Subcutaneous abdominal adipose tissue (tissue), 5 donors: ENCODE results near the gene MRPL36.

ENCODE experiments used
- H3K27ac ChIP-seq: one replicate; pipeline ENCODE4 v1.7.0; 2013; ENCODE audit warnings: low read depth, mild to moderate bottlenecking, inconsistent platforms, low read length, moderate library complexity
- H3K27me3 ChIP-seq, 5 donors: one replicate each; pipeline ENCODE4 v1.7.0; 2013; ENCODE audit warnings: low read length in 5 of 5, inconsistent platforms in 1 of 5; ENCODE audit not compliant: control insufficient read depth in 5 of 5, insufficient read depth in 4 of 5
- H3K36me3 ChIP-seq, 5 donors: one replicate each; pipeline ENCODE4 v1.7.0; 2013; ENCODE audit warnings: low read length in 5 of 5; ENCODE audit not compliant: control insufficient read depth in 5 of 5, insufficient read depth in 5 of 5
- H3K4me1 ChIP-seq, 5 donors: one replicate each; pipeline ENCODE4 v1.7.0; 2013; ENCODE audit warnings: low read length in 5 of 5, mild to moderate bottlenecking in 3 of 5, moderate library complexity in 1 of 5; ENCODE audit not compliant: control insufficient read depth in 5 of 5, insufficient read depth in 5 of 5
- H3K4me3 ChIP-seq, 5 donors: one replicate each; pipeline ENCODE4 v1.7.0; 2013; ENCODE audit warnings: low read length in 5 of 5, low read depth in 1 of 5
- H3K9ac ChIP-seq, 5 donors: one replicate each; pipeline ENCODE4 v1.7.0; 2013; ENCODE audit warnings: low read length in 5 of 5, mild to moderate bottlenecking in 4 of 5, moderate library complexity in 3 of 5
- H3K9me3 ChIP-seq, 5 donors: one replicate each; pipeline ENCODE4 v1.7.0; 2013; ENCODE audit warnings: low read length in 5 of 5; ENCODE audit not compliant: control insufficient read depth in 5 of 5
- donor health status: healthy.
- donor health status: healthy.
- donor health status: healthy.
- donor health status: healthy.
- donor health status: healthy.

Gene MRPL36

DNA sequence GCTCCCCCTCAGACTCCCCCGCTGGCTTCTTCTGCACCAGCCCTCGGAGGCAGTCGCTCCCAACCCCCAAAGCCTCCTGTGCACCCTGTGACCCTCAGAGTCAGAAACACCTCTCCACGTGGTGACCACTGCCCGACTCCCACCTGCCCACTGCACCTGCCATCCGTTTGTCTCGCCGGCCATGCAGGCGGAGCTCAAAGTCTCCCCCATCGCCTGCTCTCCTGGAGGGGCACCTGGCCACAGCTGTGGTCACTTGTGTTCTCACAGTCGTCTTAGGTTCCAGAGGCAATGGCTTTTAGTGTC is 38.2 kb downstream of the MRPL36 start:
- H3K27me3 ChIP-seq: peaks cover 0 to 32% (median 25%) of the 10 kb centered on the region in 5 donors
- H3K9ac ChIP-seq: no peak overlapping the region
- H3K4me1 ChIP-seq: no peaks in the 10 kb centered on the region
- H3K9me3 ChIP-seq: peaks cover 0 to 2% (median 0%) of the 10 kb centered on the region in 5 donors
- no peak overlapping the region for H3K27ac ChIP-seq
- no peaks in the 10 kb centered on the region for H3K36me3 ChIP-seq
- H3K4me3 ChIP-seq: no peak overlapping the region

DNA sequence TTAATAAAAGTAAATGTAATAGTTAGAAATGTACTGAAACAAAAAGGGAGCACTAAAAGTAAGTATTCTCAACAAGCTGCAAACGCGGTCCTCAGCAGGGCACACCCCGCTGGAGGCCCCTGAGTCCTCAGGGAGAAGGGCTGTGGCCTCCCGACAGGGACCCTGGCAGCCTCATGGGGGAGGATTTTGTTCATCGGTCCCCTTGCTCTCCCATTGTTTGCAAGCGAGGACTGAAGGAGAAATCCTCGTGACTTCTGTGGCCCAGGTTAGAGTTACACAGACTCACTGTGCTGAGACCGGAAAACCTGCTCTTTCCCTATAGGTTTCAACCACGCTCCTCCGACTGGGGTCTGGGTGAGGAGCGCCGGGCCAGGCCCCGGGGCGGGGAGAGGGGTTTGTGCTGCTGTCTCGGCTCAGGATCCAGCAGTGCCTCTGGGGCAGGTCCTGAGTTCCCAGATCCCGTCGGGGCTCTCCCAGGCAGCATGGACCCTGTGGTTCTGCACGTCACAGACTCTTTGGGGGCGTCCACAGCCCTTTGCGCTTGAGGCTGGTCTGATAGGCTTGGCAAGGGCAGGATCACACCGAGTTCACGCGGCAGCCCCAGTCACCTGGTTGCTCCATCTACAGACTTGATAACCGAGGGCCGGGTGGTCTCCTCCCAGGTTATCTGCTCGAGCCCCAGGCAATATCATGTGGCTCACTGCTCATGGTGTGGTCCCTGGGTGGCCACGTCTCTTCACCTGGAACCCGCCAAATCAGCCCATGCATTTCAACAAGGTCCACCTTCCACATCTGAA is 38.8 kb downstream of the MRPL36 start:
- Histone ChIP-seq H3K4me1 (no peaks in the 10 kb centered on the region), H3K9me3 (peaks cover 0 to 2% (median 0%) of the 10 kb centered on the region in 5 donors), H3K36me3 (no peaks in the 10 kb centered on the region), H3K27me3 (peaks cover 0 to 30% (median 23%) of the 10 kb centered on the region in 5 donors), H3K9ac (no peak overlapping the region), H3K27ac (no peak overlapping the region), H3K4me3 (no peak overlapping the region)

DNA sequence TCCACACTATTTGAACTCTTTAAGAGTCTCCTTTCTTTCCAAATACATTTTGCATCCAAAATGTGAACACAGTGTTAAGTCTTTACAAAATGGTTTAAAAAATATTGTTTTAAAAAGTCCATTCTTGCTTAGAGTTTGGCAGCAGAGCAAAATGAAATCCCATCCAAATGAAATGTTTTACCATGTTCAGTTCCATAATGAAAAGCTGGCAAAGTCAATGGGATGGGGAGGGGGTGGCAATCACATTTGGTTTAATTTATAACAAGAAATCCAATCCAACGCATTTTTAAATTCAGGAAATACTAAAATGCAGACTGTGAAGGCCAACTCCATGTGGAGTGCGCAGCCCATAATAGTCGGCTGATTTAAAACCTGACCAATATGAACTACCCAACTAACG is 39.4 kb downstream of the MRPL36 start:
- no peak overlapping the region for H3K4me3 ChIP-seq
- H3K9ac ChIP-seq: no peak overlapping the region
- H3K9me3 ChIP-seq: peaks cover 0 to 2% (median 0%) of the 10 kb centered on the region in 5 donors
- peaks cover 0 to 25% (median 20%) of the 10 kb centered on the region in 5 donors for H3K27me3 ChIP-seq
- no peak overlapping the region for H3K27ac ChIP-seq
- no peaks in the 10 kb centered on the region for H3K36me3 ChIP-seq
- no peaks in the 10 kb centered on the region for H3K4me1 ChIP-seq

DNA sequence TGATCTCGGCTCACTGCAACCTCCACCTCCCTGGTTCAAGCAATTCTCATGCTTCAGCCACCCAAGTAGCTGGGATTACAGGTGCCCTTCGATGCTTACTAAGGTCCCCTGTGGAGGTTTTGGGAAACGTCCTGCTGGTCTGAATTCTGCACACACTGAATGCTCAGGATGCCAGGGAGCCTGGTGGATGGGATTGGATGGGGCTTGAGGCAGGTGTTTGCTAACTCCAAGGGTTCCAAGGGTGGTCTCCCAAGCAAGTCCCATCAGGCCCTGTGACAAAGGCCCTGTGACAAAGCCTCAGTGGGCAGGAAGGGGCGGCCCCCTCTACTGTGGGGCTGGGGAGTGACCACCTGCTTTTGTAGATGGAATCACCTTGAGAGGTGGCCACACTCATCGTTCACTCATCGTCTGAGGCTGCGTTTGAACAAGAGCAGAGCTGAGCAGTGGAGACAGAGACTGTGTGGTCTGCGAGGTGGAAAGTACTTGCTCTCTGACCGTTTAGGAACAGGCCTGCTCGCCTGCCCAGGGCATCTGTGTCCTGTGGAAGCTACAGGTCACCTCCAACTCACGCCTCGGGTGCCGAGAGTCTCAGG is 40.2 kb downstream of the MRPL36 start:
- no peak overlapping the region for H3K27ac ChIP-seq
- no peaks in the 10 kb centered on the region for H3K4me1 ChIP-seq
- H3K9ac ChIP-seq: no peak overlapping the region
- no peaks in the 10 kb centered on the region for H3K36me3 ChIP-seq
- no peak overlapping the region for H3K4me3 ChIP-seq
- peaks cover 0 to 19% (median 16%) of the 10 kb centered on the region in 5 donors for H3K27me3 ChIP-seq
- peaks cover 0 to 2% (median 0%) of the 10 kb centered on the region in 5 donors for H3K9me3 ChIP-seq

DNA sequence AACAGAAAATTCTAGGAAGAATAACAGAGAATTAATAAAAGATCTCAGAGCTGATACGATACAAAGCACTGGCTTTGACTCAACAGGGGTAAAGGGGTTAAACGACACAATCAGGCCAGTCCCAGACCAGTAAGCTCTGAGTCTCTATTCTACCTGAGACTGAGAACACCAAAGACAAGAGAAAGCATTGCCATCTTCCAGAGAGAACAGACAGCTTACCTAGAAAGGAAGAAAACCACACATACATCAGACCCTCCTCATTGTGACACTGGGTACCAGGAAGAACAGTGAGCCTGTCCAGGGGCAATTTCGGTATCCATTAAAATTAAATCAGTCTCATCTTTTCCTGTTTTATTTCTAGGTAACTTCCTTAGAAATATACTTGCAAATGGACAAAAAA is 41.1 kb downstream of the MRPL36 start:
- Histone ChIP-seq H3K9me3 (peaks cover 0 to 2% (median 0%) of the 10 kb centered on the region in 5 donors), H3K4me1 (no peaks in the 10 kb centered on the region)

DNA sequence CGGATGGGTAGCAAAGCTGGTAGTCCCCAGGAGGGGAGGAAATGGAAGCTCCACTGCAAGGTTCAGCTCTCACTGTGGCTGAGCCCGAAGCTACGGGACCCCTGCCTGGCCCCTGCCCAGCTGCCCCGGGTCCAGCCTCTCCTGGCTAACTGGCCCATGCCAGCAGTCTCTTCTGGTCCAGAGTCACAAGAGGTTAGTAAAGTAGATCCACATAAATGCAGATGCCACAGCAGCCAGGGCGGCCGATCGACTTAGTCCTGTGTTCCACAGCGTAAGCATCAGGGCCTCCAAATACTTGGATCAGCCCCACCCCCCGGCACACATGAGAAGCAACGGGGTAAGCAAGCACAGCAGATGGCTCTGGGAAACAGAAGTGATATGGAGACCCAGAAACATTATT is 42.1 kb downstream of the MRPL36 start:
- H3K9ac ChIP-seq: no peak overlapping the region
- no peaks in the 10 kb centered on the region for H3K36me3 ChIP-seq
- H3K27ac ChIP-seq: no peak overlapping the region
- peaks cover 0 to 2% (median 0%) of the 10 kb centered on the region in 5 donors for H3K9me3 ChIP-seq
- no peaks in the 10 kb centered on the region for H3K4me1 ChIP-seq
- H3K27me3 ChIP-seq: peaks cover 0 to 17% (median 8%) of the 10 kb centered on the region in 5 donors
- H3K4me3 ChIP-seq: no peak overlapping the region

More for the DNA sequence above, 41.1 kb downstream of the MRPL36 start:
- no peak overlapping the region for H3K27ac ChIP-seq
- H3K36me3 ChIP-seq: no peaks in the 10 kb centered on the region
- H3K27me3 ChIP-seq: peaks cover 0 to 17% (median 14%) of the 10 kb centered on the region in 5 donors
- no peak overlapping the region for H3K4me3 ChIP-seq
- no peak overlapping the region for H3K9ac ChIP-seq

DNA sequence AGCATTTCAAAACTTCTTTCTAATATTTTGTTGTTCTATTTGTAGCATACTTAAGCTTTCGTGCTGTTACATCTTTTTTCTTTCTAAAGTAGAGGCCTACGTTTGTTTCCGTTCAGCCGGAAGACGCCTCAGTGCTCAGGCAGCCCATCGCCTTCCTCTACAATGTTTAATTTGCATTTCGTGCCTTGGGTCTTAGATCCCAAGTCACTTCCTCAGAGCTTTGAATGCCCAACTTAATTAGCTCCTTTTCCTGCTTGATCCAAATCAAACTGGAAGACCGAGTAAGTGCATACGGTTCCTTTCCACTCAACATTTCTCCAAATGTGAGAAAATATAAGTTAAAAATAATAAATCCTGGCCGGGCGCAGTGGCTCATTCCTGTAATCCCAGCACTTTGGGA is 43.2 kb downstream of the MRPL36 start:
- H3K27me3 ChIP-seq: peaks cover 2 to 14% (median 9%) of the 10 kb centered on the region in 5 donors

DNA sequence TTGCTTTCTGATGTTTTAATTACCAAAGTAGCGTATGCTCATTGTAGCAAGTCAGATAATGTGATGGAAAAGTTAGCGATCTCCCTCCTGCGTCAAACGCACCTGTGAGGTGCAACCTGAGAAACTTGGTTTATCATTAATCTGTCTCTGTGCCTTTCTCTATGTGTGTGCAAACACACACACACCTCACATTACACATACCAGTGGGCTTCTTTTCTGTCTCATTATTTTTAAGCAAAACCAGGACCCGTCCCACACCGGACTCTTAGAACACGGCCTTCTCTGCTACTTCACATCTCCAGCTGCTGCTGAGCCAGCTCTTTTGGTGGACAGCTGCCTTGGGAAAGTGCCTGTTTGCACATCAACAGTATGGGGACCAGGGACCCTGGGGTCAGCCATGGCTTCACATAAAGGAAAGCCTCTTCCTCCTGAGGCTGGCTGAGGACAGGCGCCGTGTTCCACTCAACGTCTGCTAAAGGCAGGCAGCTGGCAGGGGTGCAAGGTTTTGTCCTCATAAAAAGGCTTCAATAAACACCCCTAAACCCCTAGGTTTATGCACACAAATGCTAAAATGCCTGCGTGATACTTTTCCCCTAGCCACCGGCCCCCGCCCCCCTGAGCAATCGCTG is 44.2 kb downstream of the MRPL36 start:
- H3K9ac ChIP-seq: no peak overlapping the region
- H3K4me3 ChIP-seq: no peak overlapping the region
- no peak overlapping the region for H3K27ac ChIP-seq
- H3K4me1 ChIP-seq: no peaks in the 10 kb centered on the region
- peaks cover 0 to 2% (median 0%) of the 10 kb centered on the region in 5 donors for H3K9me3 ChIP-seq
- H3K36me3 ChIP-seq: no peaks in the 10 kb centered on the region
- H3K27me3 ChIP-seq: peaks cover 3 to 17% (median 11%) of the 10 kb centered on the region in 5 donors

More for the DNA sequence above, 43.2 kb downstream of the MRPL36 start:
- Histone ChIP-seq H3K4me3 (no peak overlapping the region), H3K9ac (no peak overlapping the region), H3K4me1 (no peaks in the 10 kb centered on the region), H3K27ac (no peak overlapping the region), H3K36me3 (no peaks in the 10 kb centered on the region), H3K9me3 (peaks cover 0 to 2% (median 0%) of the 10 kb centered on the region in 5 donors)

DNA sequence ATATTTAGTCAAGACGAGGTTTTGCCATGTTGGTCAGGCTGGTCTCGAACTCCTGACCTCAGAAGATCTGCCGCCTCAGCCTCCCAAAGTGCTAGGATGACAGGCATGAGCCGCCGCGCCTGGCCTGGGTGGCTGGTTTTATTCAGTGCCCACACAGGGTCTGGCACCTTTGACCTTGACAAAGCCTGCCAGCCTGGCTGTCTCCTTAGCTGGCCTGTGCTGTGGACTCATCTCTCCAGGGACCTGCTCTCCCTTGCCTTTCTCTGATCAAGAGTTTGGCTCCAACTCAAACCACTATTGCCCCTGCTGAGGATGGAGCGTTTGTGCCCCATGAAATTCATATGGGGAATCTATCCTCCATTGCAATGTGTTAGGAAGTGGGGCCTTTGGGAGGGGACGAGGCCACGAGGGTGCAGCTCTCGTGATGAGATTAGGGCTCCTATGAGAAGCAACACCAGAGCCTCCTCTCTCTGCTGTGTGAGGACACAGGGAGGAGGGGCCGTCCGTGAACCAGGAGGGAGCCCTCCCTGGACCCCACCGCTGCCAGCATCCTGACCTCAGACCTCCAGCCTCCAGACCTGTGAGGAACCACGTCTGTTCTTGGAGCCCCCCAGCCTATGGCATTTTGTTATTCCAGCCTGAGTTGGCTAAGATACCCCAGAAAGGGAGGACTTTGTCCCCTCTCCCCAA is 45.0 kb downstream of the MRPL36 start:
- Histone ChIP-seq H3K36me3 (no peaks in the 10 kb centered on the region), H3K9ac (no peak overlapping the region), H3K4me3 (no peak overlapping the region), H3K27me3 (peaks cover 3 to 17% (median 13%) of the 10 kb centered on the region in 5 donors), H3K4me1 (no peaks in the 10 kb centered on the region), H3K27ac (no peak overlapping the region), H3K9me3 (peaks cover 0 to 2% (median 0%) of the 10 kb centered on the region in 5 donors)
